ENCODE results near the gene SDHD.
"Not testable (repeated sequence)": the region's sequence is repeated elsewhere in the genome, so short reads cannot be mapped to it uniquely, and the experiment has no call there.

SDHD gene

GRCh38 chr11:112086422-112087191, at the start of gene SDHD, which contains the start of gene TIMM8B:
SDHD (plus strand) TSS chr11:112086873; CDS start chr11:112086908, 35 bp downstream.
TIMM8B (minus strand) TSS chr11:112086756; CDS start chr11:112086723, 33 bp downstream.
- peak; percentile 90 to 92 for DNase-seq (ENCODE audit: low read depth in 2 of 2)

- no peak for DNase-seq (ENCODE audit: low read depth in 2 of 2)
These were observed 49.1 kb upstream of the SDHD start for GRCh38 chr11:112037527-112037926.

- no peak for DNase-seq (ENCODE audit: low read depth in 2 of 2)
These were observed 44.3 kb upstream of the SDHD start for GRCh38 chr11:112042161-112042960.

DNA sequence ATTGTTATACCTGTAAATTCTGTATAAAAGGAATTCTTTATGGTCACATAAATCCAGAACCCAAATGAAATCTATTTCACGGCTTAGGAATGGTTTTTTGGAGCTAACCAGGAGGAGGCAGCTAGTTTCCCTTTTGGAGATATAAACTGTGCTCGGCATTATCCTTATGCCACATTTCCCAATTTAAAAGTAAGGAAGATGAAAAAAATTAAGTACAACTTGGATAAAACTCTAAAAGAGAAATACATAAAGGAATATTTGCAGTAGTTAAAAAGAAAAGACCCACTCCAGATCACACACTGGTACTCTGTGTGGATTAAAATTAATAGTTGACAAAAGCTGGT, 43.7 kb upstream of the SDHD start:
- no peak for DNase-seq (ENCODE audit: low read depth in 2 of 2)

GRCh38 chr11:112044961-112045360, 41.7 kb upstream of the SDHD start:
- no peak for DNase-seq (ENCODE audit: low read depth in 2 of 2)

DNA sequence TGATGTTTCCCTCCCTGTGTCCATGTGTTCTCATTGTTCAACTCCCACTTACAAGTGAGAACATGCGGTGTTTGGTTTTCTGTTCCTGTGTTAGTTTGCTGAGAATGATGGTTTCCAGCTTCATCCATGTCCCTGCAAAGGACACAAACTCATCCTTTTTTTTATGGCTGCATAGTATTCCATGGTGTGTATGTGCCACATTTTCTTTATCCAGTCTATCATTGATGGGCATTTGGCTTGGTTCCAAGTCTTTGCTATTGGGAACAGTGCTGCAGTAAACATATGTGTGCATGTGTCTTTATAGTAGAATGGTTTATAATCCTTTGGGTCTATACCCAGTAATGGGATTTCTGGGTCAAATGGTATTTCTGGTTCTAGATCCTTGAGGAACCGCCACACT, 40.0 kb upstream of the SDHD start:
- not testable (repeated sequence) for DNase-seq (ENCODE audit: low read depth in 2 of 2)

GRCh38 chr11:112048256-112048655, 38.4 kb upstream of the SDHD start:
- DNase-seq (ENCODE audit: low read depth in 2 of 2) = not testable (repeated sequence)

- no peak for DNase-seq (ENCODE audit: low read depth in 2 of 2)
These were observed 36.9 kb upstream of the SDHD start for GRCh38 chr11:112049777-112050176.

- no peak for DNase-seq (ENCODE audit: low read depth in 2 of 2)
These were observed 36.0 kb upstream of the SDHD start for GRCh38 chr11:112050721-112051120.

GRCh38 chr11:112051768-112052167, 34.9 kb upstream of the SDHD start:
- DNase-seq (ENCODE audit: low read depth in 2 of 2) = no peak

- no peak for DNase-seq (ENCODE audit: low read depth in 2 of 2)
These were observed 29.5 kb upstream of the SDHD start for GRCh38 chr11:112057170-112057569.

DNA sequence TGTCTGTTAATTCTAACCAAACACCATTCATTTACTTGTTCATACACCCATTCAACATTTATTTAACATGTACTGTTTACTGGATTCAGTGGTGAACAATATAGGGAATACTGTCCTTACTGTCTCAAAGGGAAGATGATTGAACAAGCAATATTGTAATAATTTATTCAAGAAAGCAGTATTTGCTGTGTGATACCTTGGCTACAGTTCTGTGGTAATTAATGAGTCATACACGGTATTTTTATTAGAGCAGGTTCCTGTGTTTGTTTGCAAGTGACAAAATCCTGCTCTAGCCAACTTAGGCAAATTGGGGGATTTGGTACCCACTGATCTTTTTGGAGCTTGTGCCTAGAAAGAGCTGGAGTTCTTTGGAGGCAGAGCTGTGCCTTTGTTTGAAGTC, 28.6 kb upstream of the SDHD start:
- no peak for DNase-seq (ENCODE audit: low read depth in 2 of 2)

DNA sequence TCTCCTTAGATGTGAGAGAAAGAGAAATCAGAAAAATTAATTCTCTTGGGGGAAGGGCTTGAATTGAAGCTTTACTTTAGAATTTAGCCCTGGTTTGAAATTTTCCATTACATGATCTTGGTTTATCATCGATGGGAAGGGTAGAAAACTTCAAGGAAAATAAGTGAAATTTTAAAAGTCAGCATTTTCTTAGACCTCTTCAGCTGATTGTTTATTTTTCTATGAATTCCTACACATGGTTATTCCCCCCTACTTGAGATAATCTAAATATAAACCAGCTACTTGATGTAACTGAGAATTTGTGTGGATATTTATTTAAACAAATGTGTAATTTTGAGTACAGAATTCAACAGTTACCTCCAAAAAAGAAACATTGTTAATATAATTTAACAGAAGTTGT, 23.8 kb upstream of the SDHD start:
- DNase-seq (ENCODE audit: low read depth in 2 of 2) = no peak

DNA sequence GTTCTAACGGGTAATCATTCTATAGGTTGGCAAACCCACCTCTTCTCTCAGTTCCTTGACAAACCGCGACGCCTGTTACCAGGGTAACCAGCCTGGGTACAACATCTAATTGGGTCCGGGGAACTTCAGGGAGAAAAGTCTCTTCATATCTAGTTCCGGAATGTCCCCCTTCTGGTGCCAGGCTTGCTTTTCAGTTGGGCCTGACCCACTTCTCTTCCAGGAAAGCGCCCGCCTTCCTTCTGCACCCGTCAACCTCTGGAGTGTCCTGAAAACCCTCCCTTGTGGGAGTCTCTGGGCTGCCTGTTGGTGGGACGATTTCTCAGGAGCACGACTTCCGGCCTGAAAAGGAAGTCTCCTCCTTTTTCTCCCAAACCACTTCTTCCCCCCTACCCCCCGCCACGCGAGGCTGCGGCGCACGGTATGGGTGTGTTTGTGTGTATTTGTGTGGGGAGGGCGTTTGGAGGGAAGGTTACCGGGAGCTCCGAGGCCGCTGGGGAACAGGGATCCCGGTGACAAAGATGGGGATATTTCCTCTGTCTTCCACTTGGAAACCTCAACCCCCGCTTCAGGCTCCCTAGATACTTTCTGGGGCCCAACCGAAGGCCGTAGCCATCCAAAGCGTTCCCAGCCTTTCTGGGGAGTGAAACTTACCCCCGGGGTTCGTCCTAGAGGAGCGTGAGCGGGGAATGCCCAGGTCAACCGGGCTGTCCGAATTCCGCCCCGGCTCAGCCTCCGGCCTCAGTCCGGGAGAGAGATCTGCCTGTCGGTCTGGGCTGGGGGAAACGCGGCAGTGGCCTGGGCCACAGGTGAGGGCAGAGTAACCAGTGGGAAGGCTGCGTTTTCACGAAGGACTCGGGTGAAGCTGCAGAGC, 12.5 kb upstream of the SDHD start, which contains the start of the genes NKAPD1 and PIH1D2:
TSS of gene NKAPD1 (plus strand) at position 359 of the 871 bp plus-strand sequence. CDS start 1,276 bp downstream, outside the sequence.
TSS of gene PIH1D2 (minus strand) at position 77 of the 871 bp plus-strand sequence. CDS start 843 bp downstream, outside the sequence.
- peak; percentile 58 to 62 for DNase-seq (ENCODE audit: low read depth in 2 of 2)

DNA sequence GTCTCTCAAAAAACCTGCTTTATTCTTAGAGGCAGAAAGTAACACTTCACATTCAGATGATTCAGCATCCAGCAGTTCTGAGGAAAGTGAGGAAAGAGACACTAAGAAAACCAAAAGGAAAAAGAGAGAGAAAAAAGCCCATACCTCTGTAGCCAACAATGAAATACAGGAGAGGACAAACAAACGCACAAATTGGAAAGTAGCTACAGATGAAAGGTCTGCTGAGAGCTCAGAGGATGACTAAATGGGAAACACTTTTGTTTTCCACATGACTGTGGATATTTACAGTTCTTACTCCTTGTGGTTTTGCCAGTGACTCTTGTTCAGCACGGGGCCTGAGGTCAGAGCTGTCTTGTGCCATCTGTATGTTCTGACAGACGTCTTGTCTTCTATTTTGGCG, 3.9 kb upstream of the SDHD start:
- DNase-seq (ENCODE audit: low read depth in 2 of 2) = no peak

DNA sequence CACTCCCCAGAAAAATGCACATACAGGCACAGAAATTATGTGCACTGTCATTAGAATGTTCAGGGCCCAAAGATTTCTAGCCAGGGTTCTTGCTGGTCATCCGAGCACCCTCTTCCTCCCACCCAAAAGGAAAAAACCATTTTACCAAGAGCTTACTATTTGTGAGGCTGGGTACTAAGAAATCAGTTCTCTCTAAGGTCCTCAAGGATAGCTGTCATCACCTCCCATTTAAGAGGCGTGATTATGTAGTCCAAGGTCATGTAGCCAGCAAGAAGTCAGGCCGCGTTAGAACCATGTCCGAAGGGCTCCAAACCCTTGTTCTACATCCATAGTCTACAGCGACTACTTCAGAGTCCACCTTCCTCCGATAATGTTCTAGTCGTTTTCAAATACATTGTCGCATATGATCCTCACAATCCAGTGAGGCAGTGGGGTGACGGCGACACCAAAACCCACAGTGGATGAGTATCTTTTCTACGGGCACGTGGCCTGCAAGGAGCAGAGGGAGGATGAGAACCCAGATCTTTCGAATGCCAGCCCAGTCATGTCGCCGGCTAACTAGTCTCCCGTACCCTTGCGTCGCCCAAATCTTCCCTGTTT, 751 bp upstream of the SDHD start:
- DNase-seq (ENCODE audit: low read depth in 2 of 2) = peak; percentile 22 to 24

- DNase-seq (ENCODE audit: low read depth in 2 of 2) = no peak
These were observed 539 bp downstream of the SDHD start for GRCh38 chr11:112087212-112087611.

- DNase-seq (ENCODE audit: low read depth in 2 of 2) = not testable (repeated sequence)
These were observed 8.6 kb downstream of the SDHD start for GRCh38 chr11:112095302-112095701.

- no peak for DNase-seq (ENCODE audit: low read depth in 2 of 2)
These were observed 9.5 kb downstream of the SDHD start for GRCh38 chr11:112096194-112096593.

DNA sequence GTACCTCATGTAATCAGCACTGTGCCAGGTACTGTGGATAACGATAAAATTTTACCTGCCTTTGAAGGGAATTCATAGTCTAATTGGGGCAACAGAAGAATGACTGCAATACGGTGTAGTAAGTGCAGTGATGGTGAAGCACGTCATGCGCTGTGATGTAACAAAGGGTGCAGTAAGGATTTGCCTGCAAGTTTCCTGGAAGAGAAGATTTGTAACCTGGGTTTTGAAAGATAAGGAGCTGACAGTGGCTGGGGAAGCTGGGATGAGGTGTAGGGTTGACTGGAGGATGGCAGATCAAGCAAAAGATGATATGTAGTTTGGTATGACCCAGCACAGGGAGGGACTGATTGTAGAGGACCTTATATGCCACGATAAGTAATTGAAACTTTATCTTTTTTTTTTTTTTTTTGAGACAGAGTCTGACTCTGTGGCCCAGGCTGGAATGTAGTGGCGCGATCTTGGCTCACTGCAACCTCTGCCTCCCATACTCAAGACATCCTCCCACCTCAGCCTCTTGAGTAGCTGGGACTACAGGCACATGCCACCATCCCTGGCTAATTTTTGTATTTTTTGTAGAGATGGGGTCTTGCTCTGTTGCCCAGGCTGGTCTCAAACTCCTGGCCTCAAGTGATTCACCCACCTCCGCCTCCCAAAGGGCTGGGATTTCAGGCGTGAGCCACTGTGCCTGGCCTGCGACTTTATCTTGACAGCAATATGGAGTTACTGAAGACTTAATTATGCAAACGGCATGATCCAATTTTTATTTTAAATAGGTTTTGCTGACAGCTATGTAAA, 11.3 kb downstream of the SDHD start:
- no peak for DNase-seq (ENCODE audit: low read depth in 2 of 2)
